ENCODE data around the gene PHLDB3. TPM values are rescaled to one million over a fixed set of nuclear protein-coding genes. Genes with fewer than 3 reads are reported as not detected.
A peak's percentile ranks its signal among the peaks of the same experiment; 100 is the strongest.

The PHLDB3 gene
- total and polyA plus RNA-seq, 2 of the 13 experiments (the other 11 are each of a cell fraction or from before 2014, with no cell fraction given), result 11.3 to 14.5 TPM

GRCh38 chr19:43525836-43526771 is 21.6 kb upstream of the PHLDB3 start (continued):
- TF ChIP-seq HCFC1 (IDR thresholded peaks at IDR 0.05; ENCODE audit: low read depth, low read length), result no peak
- TF ChIP-seq, protein P1, sequence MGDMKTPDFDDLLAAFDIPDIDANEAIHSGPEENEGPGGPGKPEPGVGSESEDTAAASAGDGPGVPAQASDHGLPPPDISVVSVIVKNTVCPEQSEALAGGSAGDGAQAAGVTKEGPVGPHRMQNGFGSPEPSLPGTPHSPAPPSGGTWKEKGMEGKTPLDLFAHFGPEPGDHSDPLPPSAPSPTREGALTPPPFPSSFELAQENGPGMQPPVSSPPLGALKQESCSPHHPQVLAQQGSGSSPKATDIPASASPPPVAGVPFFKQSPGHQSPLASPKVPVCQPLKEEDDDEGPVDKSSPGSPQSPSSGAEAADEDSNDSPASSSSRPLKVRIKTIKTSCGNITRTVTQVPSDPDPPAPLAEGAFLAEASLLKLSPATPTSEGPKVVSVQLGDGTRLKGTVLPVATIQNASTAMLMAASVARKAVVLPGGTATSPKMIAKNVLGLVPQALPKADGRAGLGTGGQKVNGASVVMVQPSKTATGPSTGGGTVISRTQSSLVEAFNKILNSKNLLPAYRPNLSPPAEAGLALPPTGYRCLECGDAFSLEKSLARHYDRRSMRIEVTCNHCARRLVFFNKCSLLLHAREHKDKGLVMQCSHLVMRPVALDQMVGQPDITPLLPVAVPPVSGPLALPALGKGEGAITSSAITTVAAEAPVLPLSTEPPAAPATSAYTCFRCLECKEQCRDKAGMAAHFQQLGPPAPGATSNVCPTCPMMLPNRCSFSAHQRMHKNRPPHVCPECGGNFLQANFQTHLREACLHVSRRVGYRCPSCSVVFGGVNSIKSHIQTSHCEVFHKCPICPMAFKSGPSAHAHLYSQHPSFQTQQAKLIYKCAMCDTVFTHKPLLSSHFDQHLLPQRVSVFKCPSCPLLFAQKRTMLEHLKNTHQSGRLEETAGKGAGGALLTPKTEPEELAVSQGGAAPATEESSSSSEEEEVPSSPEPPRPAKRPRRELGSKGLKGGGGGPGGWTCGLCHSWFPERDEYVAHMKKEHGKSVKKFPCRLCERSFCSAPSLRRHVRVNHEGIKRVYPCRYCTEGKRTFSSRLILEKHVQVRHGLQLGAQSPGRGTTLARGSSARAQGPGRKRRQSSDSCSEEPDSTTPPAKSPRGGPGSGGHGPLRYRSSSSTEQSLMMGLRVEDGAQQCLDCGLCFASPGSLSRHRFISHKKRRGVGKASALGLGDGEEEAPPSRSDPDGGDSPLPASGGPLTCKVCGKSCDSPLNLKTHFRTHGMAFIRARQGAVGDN (CRISPR knock-in tag; IDR thresholded peaks at IDR 0.05), result 0 out of 2 replicates have a peak, but pooled peaks have one; percentile 7
- TF ChIP-seq JUND (CRISPR knock-in tag; IDR thresholded peaks at IDR 0.05), result no peak
- TF ChIP-seq GLI4 (CRISPR knock-in tag; IDR thresholded peaks at IDR 0.05; ENCODE audit: borderline replicate concordance), result 0 out of 2 replicates have a peak, but pooled peaks have one; percentile 3
- TF ChIP-seq, protein P2, sequence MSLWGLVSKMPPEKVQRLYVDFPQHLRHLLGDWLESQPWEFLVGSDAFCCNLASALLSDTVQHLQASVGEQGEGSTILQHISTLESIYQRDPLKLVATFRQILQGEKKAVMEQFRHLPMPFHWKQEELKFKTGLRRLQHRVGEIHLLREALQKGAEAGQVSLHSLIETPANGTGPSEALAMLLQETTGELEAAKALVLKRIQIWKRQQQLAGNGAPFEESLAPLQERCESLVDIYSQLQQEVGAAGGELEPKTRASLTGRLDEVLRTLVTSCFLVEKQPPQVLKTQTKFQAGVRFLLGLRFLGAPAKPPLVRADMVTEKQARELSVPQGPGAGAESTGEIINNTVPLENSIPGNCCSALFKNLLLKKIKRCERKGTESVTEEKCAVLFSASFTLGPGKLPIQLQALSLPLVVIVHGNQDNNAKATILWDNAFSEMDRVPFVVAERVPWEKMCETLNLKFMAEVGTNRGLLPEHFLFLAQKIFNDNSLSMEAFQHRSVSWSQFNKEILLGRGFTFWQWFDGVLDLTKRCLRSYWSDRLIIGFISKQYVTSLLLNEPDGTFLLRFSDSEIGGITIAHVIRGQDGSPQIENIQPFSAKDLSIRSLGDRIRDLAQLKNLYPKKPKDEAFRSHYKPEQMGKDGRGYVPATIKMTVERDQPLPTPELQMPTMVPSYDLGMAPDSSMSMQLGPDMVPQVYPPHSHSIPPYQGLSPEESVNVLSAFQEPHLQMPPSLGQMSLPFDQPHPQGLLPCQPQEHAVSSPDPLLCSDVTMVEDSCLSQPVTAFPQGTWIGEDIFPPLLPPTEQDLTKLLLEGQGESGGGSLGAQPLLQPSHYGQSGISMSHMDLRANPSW (CRISPR knock-in tag; IDR thresholded peaks at IDR 0.05; ENCODE audit: borderline replicate concordance), result peak; percentile 40; the same call in 1 of the 2 replicates
- TF ChIP-seq ZSCAN31 (CRISPR knock-in tag; IDR thresholded peaks at IDR 0.05; ENCODE audit: low read depth), result no peak
- 0 out of 2 replicates have a peak, but pooled peaks have one; percentile 13 for TF ChIP-seq ZMAT3 (CRISPR knock-in tag; conservative IDR thresholded peaks at IDR 0.05)
- TF ChIP-seq DBP (CRISPR knock-in tag; IDR thresholded peaks at IDR 0.05; ENCODE audit: not compliant biosample characterization), result no peak
- TF ChIP-seq ZNF557 (CRISPR knock-in tag; IDR thresholded peaks at IDR 0.05), result no peak
- TF ChIP-seq SRSF9 (IDR thresholded peaks at IDR 0.05; ENCODE audit: borderline replicate concordance, insufficient read depth, low read depth, low read length, poor library complexity, severe bottlenecking), result no peak
- 0 out of 2 replicates have a peak, but pooled peaks have one; percentile 37 for TF ChIP-seq SMAD1 (CRISPR knock-in tag; IDR thresholded peaks at IDR 0.05; ENCODE audit: borderline replicate concordance, low read depth)
- TF ChIP-seq ZNF740 (CRISPR knock-in tag; IDR thresholded peaks at IDR 0.05), result no peak
- TF ChIP-seq ZNF468 (CRISPR knock-in tag; IDR thresholded peaks at IDR 0.05), result no peak
- TF ChIP-seq, protein P3, sequence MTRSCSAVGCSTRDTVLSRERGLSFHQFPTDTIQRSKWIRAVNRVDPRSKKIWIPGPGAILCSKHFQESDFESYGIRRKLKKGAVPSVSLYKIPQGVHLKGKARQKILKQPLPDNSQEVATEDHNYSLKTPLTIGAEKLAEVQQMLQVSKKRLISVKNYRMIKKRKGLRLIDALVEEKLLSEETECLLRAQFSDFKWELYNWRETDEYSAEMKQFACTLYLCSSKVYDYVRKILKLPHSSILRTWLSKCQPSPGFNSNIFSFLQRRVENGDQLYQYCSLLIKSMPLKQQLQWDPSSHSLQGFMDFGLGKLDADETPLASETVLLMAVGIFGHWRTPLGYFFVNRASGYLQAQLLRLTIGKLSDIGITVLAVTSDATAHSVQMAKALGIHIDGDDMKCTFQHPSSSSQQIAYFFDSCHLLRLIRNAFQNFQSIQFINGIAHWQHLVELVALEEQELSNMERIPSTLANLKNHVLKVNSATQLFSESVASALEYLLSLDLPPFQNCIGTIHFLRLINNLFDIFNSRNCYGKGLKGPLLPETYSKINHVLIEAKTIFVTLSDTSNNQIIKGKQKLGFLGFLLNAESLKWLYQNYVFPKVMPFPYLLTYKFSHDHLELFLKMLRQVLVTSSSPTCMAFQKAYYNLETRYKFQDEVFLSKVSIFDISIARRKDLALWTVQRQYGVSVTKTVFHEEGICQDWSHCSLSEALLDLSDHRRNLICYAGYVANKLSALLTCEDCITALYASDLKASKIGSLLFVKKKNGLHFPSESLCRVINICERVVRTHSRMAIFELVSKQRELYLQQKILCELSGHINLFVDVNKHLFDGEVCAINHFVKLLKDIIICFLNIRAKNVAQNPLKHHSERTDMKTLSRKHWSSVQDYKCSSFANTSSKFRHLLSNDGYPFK (CRISPR knock-in tag; IDR thresholded peaks at IDR 0.05; ENCODE audit: borderline replicate concordance), result 0 out of 2 replicates have a peak, but pooled peaks have one; percentile 13
- TF ChIP-seq XRCC5 (optimal IDR thresholded peaks at IDR 0.05; ENCODE audit: low read length), result peak; percentile 12
